K562 (cell line): ENCODE measurements around the gene CSMD2. TPM values are rescaled to one million over a fixed set of nuclear protein-coding genes. Genes with fewer than 3 reads are reported as not detected.

Experiments
- ATAC-seq: fragments of 200-7000 bp; cut with Tn5 transposase; 3 replicates; pipeline ENCODE4 v1.9.1; 2020; ENCODE audit warnings: moderate library complexity
- BruUV-seq: library from RNA; stranded (reverse); fragments of 400-500 nt; replicated peaks from 2 replicates; lab custom pipeline; 2021; lab: Mats Ljungman, UMichigan
- CTCF ChIA-PET: fragments of 300-600 bp; formaldehyde crosslinking; extraction: SDS; loops from one replicate; lab custom pipeline; 2021; ENCODE audit warnings: low intra/inter-chr PET ratio; lab: Yijun Ruan, JAX
- POLR2A ChIA-PET: fragments of 300-600, 350-650 bp; sonication (Branson Sonifier 250); formaldehyde crosslinking; extraction: SDS; loops from one replicate; lab custom pipeline; 2021; ENCODE audit warnings: antibody characterized with exemption, inconsistent platforms; lab: Yijun Ruan, JAX
- DNase-seq, 4 experiments: peaks; one replicate each; pipeline versions ENCODE4 v3.0.0 to v3.0.0-alpha.2; 2011 to 2018; ENCODE audit warnings: low spot score in 3 of 4, mixed read lengths in 3 of 4; ENCODE audit errors: extremely low read depth in 1 of 4
- FAIRE-seq: peaks from 2 replicates; lab custom pipeline; 2011; peaks lifted over from hg19 to GRCh38; lab: Jason Lieb, UNC
- H2AFZ ChIP-seq: 2 replicates; pipeline ENCODE4 v1.6.0; 2011; ENCODE audit warnings: low read depth, low read length, control low read depth, inconsistent platforms
- H3K27ac ChIP-seq: fragments of 200-600 bp; 3 replicates; pipeline ENCODE4 v1.8.0; 2011; ENCODE audit warnings: low read depth, mild to moderate bottlenecking, control low read depth, inconsistent platforms, low read length, moderate library complexity, mixed read lengths; ENCODE audit errors: extremely low read depth
- H3K27me3 ChIP-seq, 2 experiments: fragments of 300-600 bp in 1 of 2; 2 replicates in 1 of 2; 3 replicates in 1 of 2; pipeline versions ENCODE4 v1.6.0 to v1.8.0; 2011; ENCODE audit warnings: inconsistent platforms in 2 of 2, low read length in 2 of 2, mild to moderate bottlenecking in 1 of 2, mixed read lengths in 1 of 2, moderate library complexity in 1 of 2; ENCODE audit not compliant: control insufficient read depth in 2 of 2, insufficient read depth in 2 of 2
- H3K36me3 ChIP-seq: fragments of 300-600 bp; 3 replicates; pipeline ENCODE4 v1.8.0; 2011; ENCODE audit warnings: mild to moderate bottlenecking, low read length, inconsistent platforms; ENCODE audit not compliant: control insufficient read depth, insufficient read depth
- H3K4me1 ChIP-seq, 2 experiments: fragments of 200-600 bp in 1 of 2; replicated peaks in 1 of 2; 2 replicates in 1 of 2; 3 replicates in 1 of 2; pipeline versions ENCODE4 v1.5.1 to v1.8.0; 2011; ENCODE audit warnings: inconsistent platforms in 2 of 2, low read length in 2 of 2, mild to moderate bottlenecking in 1 of 2, mixed read lengths in 1 of 2, moderate library complexity in 1 of 2; ENCODE audit not compliant: control insufficient read depth in 2 of 2, insufficient read depth in 2 of 2
- H3K4me2 ChIP-seq: 2 replicates; pipeline ENCODE4 v1.6.1; 2011; ENCODE audit warnings: low read length, control low read depth, inconsistent platforms, mixed read lengths; ENCODE audit not compliant: insufficient read depth
- H3K4me3 ChIP-seq: fragments of 200-600 bp; sonication (generic), shearing (Covaris generic); 2 replicates; pipeline ENCODE4 v1.5.1; 2016; ENCODE audit warnings: control low read depth, inconsistent platforms
- H3K79me2 ChIP-seq: fragments of 200-600 bp; 3 replicates; pipeline ENCODE4 v1.8.0; 2011; ENCODE audit warnings: low read length, inconsistent platforms; ENCODE audit not compliant: control insufficient read depth, insufficient read depth
- H3K9ac ChIP-seq, 2 experiments: 2 replicates each; pipeline versions ENCODE4 v1.6.0 to v1.6.1; 2011; ENCODE audit warnings: low read depth in 2 of 2, low read length in 2 of 2, control low read depth in 1 of 2, inconsistent platforms in 1 of 2, mild to moderate bottlenecking in 1 of 2, mixed read lengths in 1 of 2; ENCODE audit not compliant: insufficient read depth in 1 of 2
- H3K9me1 ChIP-seq: one replicate; pipeline ENCODE4 v1.6.0; 2011; ENCODE audit warnings: inconsistent platforms, mild to moderate bottlenecking, low read length, moderate library complexity; ENCODE audit not compliant: control insufficient read depth, insufficient read depth
- H3K9me3 ChIP-seq: replicated peaks from 2 replicates; pipeline ENCODE4 v1.5.1; 2011; ENCODE audit warnings: low read depth, low read length, inconsistent platforms; ENCODE audit not compliant: control insufficient read depth, insufficient read depth
- H4K20me1 ChIP-seq: replicated peaks from 2 replicates; pipeline ENCODE4 v1.6.1; 2011; ENCODE audit warnings: low read length, inconsistent platforms, mixed read lengths; ENCODE audit not compliant: control insufficient read depth, insufficient read depth
- EWSR1 ChIP-seq: fragments of 450-650 bp; IDR thresholded peaks from 2 replicates; pipeline ENCODE4 v1.6.1; 2018; ENCODE audit warnings: borderline replicate concordance, mild to moderate bottlenecking, low read depth, moderate library complexity; ENCODE audit not compliant: partially characterized antibody
- HDAC3 ChIP-seq: fragments of 450-650 bp; IDR thresholded peaks from 2 replicates; pipeline ENCODE4 v1.6.1; 2018; ENCODE audit warnings: borderline replicate concordance, mild to moderate bottlenecking, moderate library complexity; ENCODE audit not compliant: partially characterized antibody
- HNRNPH1 ChIP-seq: fragments of 200-400 bp; formaldehyde crosslinking; optimal IDR thresholded peaks from 2 replicates; pipeline ENCODE3; 2017; ENCODE audit warnings: low read depth, mild to moderate bottlenecking, low read length, moderate library complexity
- MTA1 ChIP-seq: fragments of 450-650 bp; IDR thresholded peaks from 2 replicates; pipeline ENCODE4 v1.6.1; 2017; ENCODE audit warnings: borderline replicate concordance
- ZNF184 ChIP-seq: sonication (generic); formaldehyde crosslinking; IDR thresholded peaks from 2 replicates; pipeline ENCODE4 v1.5.0; 2020; ENCODE audit warnings: missing genetic modification reagents
- WGBS: fragments of 100-300 bp; shearing (Covaris generic); methylation state at CpG from one replicate; pipeline ENCODE4 v1.1.6; 2016; ENCODE audit warnings: low coverage, mixed read lengths; ENCODE audit not compliant: insufficient coverage; ENCODE audit errors: missing lambda C conversion rate; 5-methylcytosine and 5-hydroxymethylcytosine counted together
- in situ Hi-C: fragments of 300-500 bp; cut with MboI; formaldehyde crosslinking; loops from 4 replicates; pipeline ENCODE4 v1.15.0; 2018; ENCODE audit warnings: inconsistent platforms, mixed read lengths
- intact Hi-C: fragments of 100-400 bp; cut with micrococcal nuclease; formaldehyde crosslinking; loops from 2 replicates; pipeline ENCODE4 v1.14.2; 2022
- polyA plus RNA-seq, 8 experiments: library from polyadenylated mRNA; depleted of rRNA in 4 of 8; stranded (reverse) in 5 of 8; unstranded in 3 of 8; fragments of >200 nt; fragmentation: Nextera tagmentation in 2 of 8; fragmentation: Illumina TruSeq in 1 of 8; extraction: Ambion mirVana in 2 of 8; extraction: Trizol in 1 of 8; gene quantifications; 2 replicates each; pipeline versions ENCODE4 v1.2.1 to v1.2.3, GENCODE V29; 2011 to 2014; ENCODE audit warnings: inconsistent platforms in 1 of 8, missing spikeins in 1 of 8
- total RNA-seq, 7 experiments: library from RNA; depleted of rRNA in 6 of 7; stranded (reverse); fragments of >200 nt in 6 of 7; fragmentation: Illumina TruSeq in 2 of 7; extraction: Trizol in 2 of 7; gene quantifications; 2 replicates each; pipeline versions ENCODE4 v1.2.1 to v1.2.3, GENCODE V29; 2011 to 2021; ENCODE audit warnings: low replicate concordance in 1 of 7

Gene CSMD2
- total and polyA plus RNA-seq, 9 of the 15 experiments (the other 6 are each of a cell fraction or from before 2014, with no cell fraction given) = not detected

- no peak overlapping the region for H3K4me3 ChIP-seq
- no peak overlapping the region for H3K4me2 ChIP-seq
- DNase-seq = no peak
- H3K9ac ChIP-seq = no peak overlapping the region
- H3K27me3 ChIP-seq = peaks cover 12 to 31% of the 10 kb centered on the region in 2 experiments; a peak in 4 of 5 replicates
- no peaks in the 10 kb centered on the region for H3K36me3 ChIP-seq
- TF ChIP-seq HNRNPH1 (no peak), MTA1 (no peak), ZNF184 (CRISPR knock-in tag) (no peak), HDAC3 (no peak), EWSR1 (no peak)
- CTCF ChIA-PET = no interaction called here
- ATAC-seq = no peak
- FAIRE-seq = no peak
- WGBS = 0% methylated on average over 6 of the region's 6 CpGs
- no peaks in the 10 kb centered on the region for H4K20me1 ChIP-seq
- no peaks in the 10 kb centered on the region for H3K4me1 ChIP-seq
- in situ Hi-C loops (no loop called here), intact Hi-C loops (no loop called here)
- H2AFZ ChIP-seq = no peak overlapping the region
- no peak overlapping the region for H3K27ac ChIP-seq
- H3K9me1 ChIP-seq = no peaks in the 10 kb centered on the region
- H3K9me3 ChIP-seq = no peaks in the 10 kb centered on the region
- no peaks in the 10 kb centered on the region for H3K79me2 ChIP-seq
- no TSS peak for BruUV-seq
- POLR2A ChIA-PET = interaction anchor here (1.5 to 1.6 kb wide), 2 partner anchors 13 to 20 kb away, joined by 3 to 4 read pairs; no protein-coding TSS in a partner anchor
Measured at GRCh38 chr1:33583567-33583966, 581.5 kb downstream of the CSMD2 start.
